Right lobe of liver (tissue), 4 donors: ENCODE data around the gene INHBE.
A peak's percentile ranks its signal among the peaks of the same experiment; 100 is the strongest.

ENCODE experiments used
- CTCF ChIP-seq, 4 donors: fragments of 200-600 bp in 3 of 4; fragments of 450-650 bp in 1 of 4; IDR thresholded peaks; one replicate each; pipeline versions ENCODE4 v1.5.1 to v1.8.0; 2016 to 2022; ENCODE audit warnings: antibody characterized with exemption in 4 of 4, mild to moderate bottlenecking in 2 of 4
- POLR2A ChIP-seq: fragments of 450-650 bp; IDR thresholded peaks from one replicate; pipeline ENCODE4 v1.6.1; 2017; ENCODE audit warnings: antibody characterized with exemption, mild to moderate bottlenecking
- donor health status: DM: no; HTN: no; CAD: no.
- donor health status: DM: no; HTN: no; CAD: no.
- donor health status: DM: no; HTN: yes; CAD: no.

- TF ChIP-seq POLR2A: peak; percentile 62
- no peak for TF ChIP-seq CTCF (IDR thresholded peaks at IDR 0.05)
Measured at GRCh38 chr12:57451233-57451778, 3.8 kb upstream of the INHBE start.
